ENCODE data around the gene KCNN3. TPM values are rescaled to one million over a fixed set of nuclear protein-coding genes. Genes with fewer than 3 reads are reported as not detected.

KCNN3 gene
- total RNA-seq, 2 donors from 2014 or later = 3.9 to 4.4 TPM

GRCh38 chr1:154759793-154760192, 110.3 kb downstream of the KCNN3 start:
- H3K4me1 ChIP-seq = peaks cover 0 to 12% of the 10 kb centered on the region in 2 donors
- no peak overlapping the region for H3K27ac ChIP-seq
- no peak for TF ChIP-seq CTCF (IDR thresholded peaks at IDR 0.05)
- no peaks in the 10 kb centered on the region for H3K36me3 ChIP-seq
- no peaks in the 10 kb centered on the region for H3K9me3 ChIP-seq
- DNase-seq (ENCODE audit: low spot score) = no peak
- H3K27me3 ChIP-seq = no peaks in the 10 kb centered on the region
- no peak overlapping the region for H3K4me3 ChIP-seq

- TF ChIP-seq CTCF (IDR thresholded peaks at IDR 0.05) = no peak
- Histone ChIP-seq H3K9me3 (no peaks in the 10 kb centered on the region), H3K4me1 (peaks cover 0 to 12% of the 10 kb centered on the region in 2 donors), H3K27ac (no peak overlapping the region), H3K36me3 (no peaks in the 10 kb centered on the region), H3K27me3 (no peaks in the 10 kb centered on the region), H3K4me3 (no peak overlapping the region)
- DNase-seq (ENCODE audit: low spot score) = no peak
These were observed 110.9 kb downstream of the KCNN3 start for GRCh38 chr1:154759196-154759595.

- Histone ChIP-seq H3K27ac (no peak overlapping the region), H3K27me3 (no peaks in the 10 kb centered on the region), H3K9me3 (no peaks in the 10 kb centered on the region), H3K36me3 (no peaks in the 10 kb centered on the region), H3K4me3 (no peak overlapping the region), H3K4me1 (peaks cover 0 to 12% of the 10 kb centered on the region in 2 donors)
- no peak for TF ChIP-seq CTCF (IDR thresholded peaks at IDR 0.05)
- DNase-seq (ENCODE audit: low spot score) = no peak
These were observed 111.7 kb downstream of the KCNN3 start for GRCh38 chr1:154758346-154758745.

- TF ChIP-seq CTCF (IDR thresholded peaks at IDR 0.05) = no peak
- Histone ChIP-seq H3K27me3 (no peaks in the 10 kb centered on the region), H3K4me1 (peaks cover 0 to 12% of the 10 kb centered on the region in 2 donors), H3K36me3 (no peaks in the 10 kb centered on the region), H3K27ac (no peak overlapping the region), H3K9me3 (no peaks in the 10 kb centered on the region), H3K4me3 (no peak overlapping the region)
- DNase-seq (ENCODE audit: low spot score) = no peak
These were observed 113.1 kb downstream of the KCNN3 start for GRCh38 chr1:154756793-154757548.

- Histone ChIP-seq H3K27me3 (no peaks in the 10 kb centered on the region), H3K36me3 (no peaks in the 10 kb centered on the region), H3K9me3 (no peaks in the 10 kb centered on the region), H3K27ac (no peak overlapping the region), H3K4me3 (no peak overlapping the region), H3K4me1 (peaks cover 0 to 18% of the 10 kb centered on the region in 2 donors)
- no peak for DNase-seq (ENCODE audit: low spot score)
- no peak for TF ChIP-seq CTCF (IDR thresholded peaks at IDR 0.05)
These were observed 114.0 kb downstream of the KCNN3 start for GRCh38 chr1:154755858-154756730.
